ENCODE data around the gene KPNA6.

The KPNA6 gene

DNA sequence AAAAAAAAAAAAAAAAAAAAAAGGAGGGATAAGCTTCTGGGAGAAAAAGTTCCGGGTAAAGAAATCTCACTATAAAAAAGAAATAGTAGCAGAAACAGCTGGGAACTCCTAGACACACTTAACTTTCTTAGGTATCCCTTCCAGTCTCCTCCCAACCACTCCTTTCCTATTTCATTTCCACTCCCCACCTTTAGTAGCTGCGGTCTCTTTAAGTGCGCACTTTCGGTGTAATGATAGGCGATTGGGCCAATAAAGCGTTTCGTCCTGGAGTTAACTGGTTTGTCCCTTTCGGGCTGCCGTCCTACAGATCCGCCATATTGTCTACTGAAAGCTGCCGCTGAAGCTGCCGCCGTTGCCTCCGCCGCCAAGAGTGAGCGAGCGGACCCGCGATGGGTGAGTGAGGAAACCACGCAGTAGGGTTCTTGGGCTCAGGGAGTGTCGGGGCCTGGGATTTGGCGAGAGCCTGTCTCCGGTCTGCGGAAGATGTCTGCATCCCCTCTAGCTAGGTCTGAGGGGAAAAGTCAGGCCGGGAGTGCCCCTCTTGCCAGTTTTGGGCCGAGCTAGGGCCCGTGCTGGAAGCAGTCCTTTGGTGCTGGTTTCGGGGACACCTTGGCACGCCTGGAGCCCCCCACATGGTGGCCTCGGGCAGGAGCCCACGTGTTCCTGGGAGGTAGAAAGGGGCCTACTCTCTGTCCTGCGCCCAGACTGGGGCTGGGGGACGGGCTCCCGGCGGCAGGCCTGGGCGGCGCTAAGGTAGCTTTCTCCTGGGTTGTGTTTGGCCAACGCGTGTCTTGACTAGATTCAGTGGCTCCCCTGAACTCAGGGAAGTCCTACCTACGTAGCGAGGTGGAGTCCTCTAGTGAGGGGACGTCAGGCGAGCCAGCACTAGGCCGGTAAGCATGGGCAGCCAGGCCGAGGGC, at the start of gene KPNA6:
Gene KPNA6, plus strand, starts transcription at position 315 of the 920 bp plus-strand sequence. Its CDS starts 75 bp downstream, at position 390.
- peak within 1 kb of the TSS; percentile 71 for H3K9ac ChIP-seq (ENCODE audit: low read length)
- H3K9me2 ChIP-seq (replicated peaks; ENCODE audit: insufficient read depth, low read length): no peaks in the 10 kb centered on the region
- H3K27ac ChIP-seq (ENCODE audit: low read length): peak within 1 kb of the TSS; percentile 62
- no peaks in the 10 kb centered on the region for H3K27me3 ChIP-seq (replicated peaks; ENCODE audit: insufficient read depth, low read length)
- DNase-seq: peak; percentile 94
- peak within 1 kb of the TSS; percentile 70 for H3K4me3 ChIP-seq (ENCODE audit: low read length)
- H3F3A ChIP-seq (ENCODE audit: insufficient read depth, low read length): peaks cover 11% of the 10 kb centered on the region
- H2AFZ ChIP-seq (ENCODE audit: low read length): peak within 1 kb of the TSS; percentile 77
- H3K4me1 ChIP-seq (ENCODE audit: low read length): no peaks in the 10 kb centered on the region
- H3K79me2 ChIP-seq (ENCODE audit: low read length): peaks cover 52% of the 10 kb centered on the region
- TF ChIP-seq, protein P1, sequence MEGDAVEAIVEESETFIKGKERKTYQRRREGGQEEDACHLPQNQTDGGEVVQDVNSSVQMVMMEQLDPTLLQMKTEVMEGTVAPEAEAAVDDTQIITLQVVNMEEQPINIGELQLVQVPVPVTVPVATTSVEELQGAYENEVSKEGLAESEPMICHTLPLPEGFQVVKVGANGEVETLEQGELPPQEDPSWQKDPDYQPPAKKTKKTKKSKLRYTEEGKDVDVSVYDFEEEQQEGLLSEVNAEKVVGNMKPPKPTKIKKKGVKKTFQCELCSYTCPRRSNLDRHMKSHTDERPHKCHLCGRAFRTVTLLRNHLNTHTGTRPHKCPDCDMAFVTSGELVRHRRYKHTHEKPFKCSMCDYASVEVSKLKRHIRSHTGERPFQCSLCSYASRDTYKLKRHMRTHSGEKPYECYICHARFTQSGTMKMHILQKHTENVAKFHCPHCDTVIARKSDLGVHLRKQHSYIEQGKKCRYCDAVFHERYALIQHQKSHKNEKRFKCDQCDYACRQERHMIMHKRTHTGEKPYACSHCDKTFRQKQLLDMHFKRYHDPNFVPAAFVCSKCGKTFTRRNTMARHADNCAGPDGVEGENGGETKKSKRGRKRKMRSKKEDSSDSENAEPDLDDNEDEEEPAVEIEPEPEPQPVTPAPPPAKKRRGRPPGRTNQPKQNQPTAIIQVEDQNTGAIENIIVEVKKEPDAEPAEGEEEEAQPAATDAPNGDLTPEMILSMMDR (IDR thresholded peaks at IDR 0.05; ENCODE audit: low read length): no peak
- no peak for TF ChIP-seq EZH2 (optimal IDR thresholded peaks at IDR 0.05; ENCODE audit: low read depth, low read length)
- H3K4me2 ChIP-seq (ENCODE audit: low read depth, low read length): peak within 1 kb of the TSS; percentile 98
- no peaks in the 10 kb centered on the region for H3K36me3 ChIP-seq (replicated peaks; ENCODE audit: insufficient read depth, low read length)
- H3K9me3 ChIP-seq (replicated peaks; ENCODE audit: insufficient read depth, low read length): no peaks in the 10 kb centered on the region
- peaks cover 6% of the 10 kb centered on the region for H4K20me1 ChIP-seq (ENCODE audit: insufficient read depth, low read length)

DNA sequence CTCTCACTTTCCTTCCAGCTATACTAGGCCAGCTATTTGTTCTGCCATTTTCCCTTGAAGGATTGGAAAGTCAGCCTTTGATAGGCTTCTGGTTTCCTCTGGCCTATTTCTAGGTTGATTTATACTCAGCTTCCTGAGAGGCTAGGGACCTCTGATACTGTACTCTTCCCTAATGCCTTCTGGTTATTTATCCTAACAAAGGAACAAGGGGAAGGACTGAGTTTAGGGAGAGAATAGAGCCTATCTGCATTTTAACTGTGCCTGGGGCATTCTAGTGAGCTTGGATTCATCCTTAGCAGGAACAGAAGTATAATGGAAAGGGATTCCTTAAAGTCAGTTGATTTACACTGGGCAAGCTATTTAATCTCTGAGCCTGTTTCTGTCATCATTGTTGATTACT, 46.9 kb upstream of the KPNA6 start:
- H3K27me3 ChIP-seq (replicated peaks; ENCODE audit: insufficient read depth, low read length): no peaks in the 10 kb centered on the region
- no peak overlapping the region for H3K4me3 ChIP-seq (ENCODE audit: low read length)
- H4K20me1 ChIP-seq (ENCODE audit: insufficient read depth, low read length): no peaks in the 10 kb centered on the region; the same call in 1 of the 2 replicates
- no peaks in the 10 kb centered on the region for H3K9me2 ChIP-seq (replicated peaks; ENCODE audit: insufficient read depth, low read length)
- peaks cover 6% of the 10 kb centered on the region for H3F3A ChIP-seq (ENCODE audit: insufficient read depth, low read length)
- no peaks in the 10 kb centered on the region for H3K79me2 ChIP-seq (ENCODE audit: low read length)
- H2AFZ ChIP-seq (ENCODE audit: low read length): no peak overlapping the region
- no peak overlapping the region for H3K27ac ChIP-seq (ENCODE audit: low read length)
- no peaks in the 10 kb centered on the region for H3K9me3 ChIP-seq (replicated peaks; ENCODE audit: insufficient read depth, low read length)
- DNase-seq: no peak
- TF ChIP-seq, protein P1 (IDR thresholded peaks at IDR 0.05; ENCODE audit: low read length): no peak
- TF ChIP-seq EZH2phosphoT487 (IDR thresholded peaks at IDR 0.05; ENCODE audit: low read length) (no peak), EZH2 (optimal IDR thresholded peaks at IDR 0.05; ENCODE audit: low read depth, low read length) (no peak)
- no peak overlapping the region for H3K4me2 ChIP-seq (ENCODE audit: low read depth, low read length)
- H3K36me3 ChIP-seq (replicated peaks; ENCODE audit: insufficient read depth, low read length): peaks cover 6% of the 10 kb centered on the region; the same call in 1 of the 2 replicates
- no peak overlapping the region for H3K9ac ChIP-seq (ENCODE audit: low read length)
- H3K4me1 ChIP-seq (ENCODE audit: low read length): no peaks in the 10 kb centered on the region

DNA sequence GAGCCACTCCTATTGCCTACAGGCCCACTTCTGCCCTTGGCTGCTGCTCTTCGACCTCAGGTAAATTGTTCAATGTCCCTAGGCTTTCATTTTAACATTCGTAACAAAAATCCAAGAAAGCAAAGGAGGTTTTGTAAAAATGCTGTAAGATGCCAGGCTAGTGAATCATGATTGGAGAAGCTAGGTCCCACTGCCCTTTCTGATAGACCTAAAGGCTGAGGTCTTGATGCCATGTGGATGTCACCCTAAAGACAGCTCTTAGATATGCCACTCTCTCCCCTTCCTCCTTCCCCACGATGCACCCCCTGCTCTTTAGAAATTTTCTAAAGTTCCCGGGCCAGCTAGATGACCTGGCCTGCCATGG, 45.0 kb upstream of the KPNA6 start:
- Histone ChIP-seq H3K4me2 (ENCODE audit: low read depth, low read length) (no peak overlapping the region), H3K36me3 (replicated peaks; ENCODE audit: insufficient read depth, low read length) (peaks cover 6% of the 10 kb centered on the region; the same call in 1 of the 2 replicates), H3K27ac (ENCODE audit: low read length) (no peak overlapping the region)

More for the DNA sequence above, 45.0 kb upstream of the KPNA6 start:
- no peak overlapping the region for H3K4me3 ChIP-seq (ENCODE audit: low read length)
- DNase-seq: no peak
- H3K9ac ChIP-seq (ENCODE audit: low read length): no peak overlapping the region
- H4K20me1 ChIP-seq (ENCODE audit: insufficient read depth, low read length): no peaks in the 10 kb centered on the region; the same call in 1 of the 2 replicates
- H3K9me3 ChIP-seq (replicated peaks; ENCODE audit: insufficient read depth, low read length): no peaks in the 10 kb centered on the region
- H3K27me3 ChIP-seq (replicated peaks; ENCODE audit: insufficient read depth, low read length): no peaks in the 10 kb centered on the region
- H3K79me2 ChIP-seq (ENCODE audit: low read length): no peaks in the 10 kb centered on the region
- H3K4me1 ChIP-seq (ENCODE audit: low read length): peaks cover 12% of the 10 kb centered on the region
- no peak overlapping the region for H2AFZ ChIP-seq (ENCODE audit: low read length)
- no peaks in the 10 kb centered on the region for H3K9me2 ChIP-seq (replicated peaks; ENCODE audit: insufficient read depth, low read length)
- TF ChIP-seq EZH2 (optimal IDR thresholded peaks at IDR 0.05; ENCODE audit: low read depth, low read length): no peak
- no peak for TF ChIP-seq EZH2phosphoT487 (IDR thresholded peaks at IDR 0.05; ENCODE audit: low read length)
- TF ChIP-seq, protein P1 (IDR thresholded peaks at IDR 0.05; ENCODE audit: low read length): no peak
- peaks cover 9% of the 10 kb centered on the region for H3F3A ChIP-seq (ENCODE audit: insufficient read depth, low read length)
